ENCODE data around the gene HDAC4. TPM values are rescaled to one million over a fixed set of nuclear protein-coding genes. Genes with fewer than 3 reads are reported as not detected.

The HDAC4 gene
- total RNA-seq, 1 donor from 2014 or later: 11.8 TPM

DNA sequence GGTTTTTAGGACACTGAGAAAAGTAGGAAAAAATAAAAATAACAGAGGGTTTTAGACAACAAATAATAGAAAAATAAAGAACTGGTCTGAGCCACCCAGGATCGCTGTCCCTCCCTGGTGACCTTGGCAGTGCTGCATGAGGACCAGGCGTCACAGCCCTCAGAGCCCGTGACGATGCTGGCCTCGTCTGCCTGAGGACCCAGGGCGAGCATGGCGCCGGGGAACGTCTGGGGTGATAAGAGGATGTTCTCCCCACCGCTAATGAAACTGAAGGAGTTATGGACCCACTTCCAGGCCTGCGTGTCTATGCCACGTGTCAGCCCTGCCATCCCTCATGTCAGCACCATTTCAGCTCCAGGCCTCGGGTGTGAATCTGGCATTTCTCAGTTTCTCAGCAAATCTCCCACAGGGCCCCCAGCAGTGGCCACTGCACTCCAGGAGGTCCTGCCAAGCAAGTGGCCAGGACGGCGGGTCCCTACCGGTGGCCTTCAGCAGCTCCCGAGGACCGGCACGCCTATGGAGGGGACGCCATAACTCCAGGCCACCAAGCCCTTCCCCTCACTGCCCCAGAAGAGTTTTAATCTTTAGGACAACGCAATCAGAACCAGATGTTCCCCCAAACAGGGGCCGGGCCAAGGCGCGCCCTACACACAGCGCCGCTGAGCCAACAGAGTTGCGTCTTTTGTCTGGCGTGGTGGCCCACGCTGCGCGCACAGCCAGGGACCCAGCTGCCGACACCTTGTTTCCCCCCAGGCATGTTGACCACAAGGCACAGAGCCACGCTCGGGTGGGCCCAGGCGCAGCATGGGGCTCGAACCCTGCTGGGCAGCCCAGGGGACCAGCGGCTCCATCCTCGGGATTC, 373.2 kb downstream of the HDAC4 start:
- Histone ChIP-seq H2AFZ (ENCODE audit: low read depth, low read length) (no peak overlapping the region), H3K79me2 (ENCODE audit: insufficient read depth, low read length) (no peaks in the 10 kb centered on the region), H3K27ac (ENCODE audit: low read depth, low read length) (no peak overlapping the region), H3K4me3 (ENCODE audit: insufficient read depth, low read depth, low read length) (no peak overlapping the region), H3K9ac (ENCODE audit: low read length) (no peak overlapping the region), H3K27me3 (ENCODE audit: insufficient read depth, low read length) (peaks cover 12% of the 10 kb centered on the region), H3K9me3 (ENCODE audit: insufficient read depth, low read depth, low read length) (no peaks in the 10 kb centered on the region), H4K20me1 (ENCODE audit: insufficient read depth, low read length) (no peaks in the 10 kb centered on the region), H3K36me3 (ENCODE audit: insufficient read depth, low read length) (no peaks in the 10 kb centered on the region), H3K4me1 (ENCODE audit: insufficient read depth, low read length) (peaks cover 10% of the 10 kb centered on the region), H3K4me2 (ENCODE audit: low read length) (no peak overlapping the region)
- no peak for FAIRE-seq
- Mint-ChIP-seq H3K27me3 (ENCODE audit: low read depth, unreplicated experiment) (peaks cover 18% of the 10 kb centered on the region), H3K4me3 (ENCODE audit: unreplicated experiment) (no peak overlapping the region), H3K9me3 (ENCODE audit: unreplicated experiment) (no peaks in the 10 kb centered on the region), H3K27ac (ENCODE audit: unreplicated experiment) (no peak overlapping the region), H3K36me3 (ENCODE audit: low read depth, unreplicated experiment) (no peaks in the 10 kb centered on the region), H3K4me1 (ENCODE audit: low read depth, unreplicated experiment) (peaks cover 23% of the 10 kb centered on the region)
- TF ChIP-seq CTCF (IDR thresholded peaks at IDR 0.05; ENCODE audit: insufficient read depth, low read depth, low read length) (no peak), EZH2 (IDR thresholded peaks at IDR 0.05; ENCODE audit: insufficient read depth, low read length) (no peak)
- no peak for DNase-seq (ENCODE audit: low read depth)

DNA sequence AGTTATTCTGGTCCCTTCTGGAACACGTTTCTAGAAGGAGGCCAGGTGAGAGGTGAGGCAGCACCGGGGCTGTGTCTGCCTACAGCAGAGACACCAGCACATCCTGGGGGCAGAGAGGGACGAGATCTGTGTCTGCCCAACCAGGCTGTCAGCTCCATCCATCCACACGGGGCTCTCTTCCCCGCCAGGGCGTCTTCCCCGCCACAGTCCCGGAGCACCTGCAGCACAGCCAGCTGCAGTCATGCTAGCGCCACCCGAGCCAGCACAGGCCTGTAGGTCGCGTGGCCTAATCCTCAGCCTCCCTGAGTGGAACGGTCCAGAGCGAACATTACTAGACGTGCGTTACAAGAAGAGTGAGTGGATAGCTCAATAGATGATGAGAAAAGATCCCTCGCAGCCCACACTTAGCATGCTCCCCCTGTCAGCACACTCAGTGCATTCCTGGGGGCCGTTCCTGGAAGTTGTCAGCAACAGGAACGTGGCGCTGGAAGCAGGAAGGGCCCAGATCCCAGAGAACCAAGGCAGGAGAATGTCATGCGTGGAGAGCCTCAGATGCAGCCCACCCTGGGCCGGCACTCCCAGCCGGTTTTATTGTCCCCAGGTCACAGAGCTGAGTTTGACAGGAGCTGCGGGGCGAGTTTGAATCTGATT, 374.0 kb downstream of the HDAC4 start:
- H3K36me3 Mint-ChIP-seq (ENCODE audit: low read depth, unreplicated experiment): no peaks in the 10 kb centered on the region
- no peak overlapping the region for H3K4me3 Mint-ChIP-seq (ENCODE audit: unreplicated experiment)
- no peaks in the 10 kb centered on the region for H3K9me3 ChIP-seq (ENCODE audit: insufficient read depth, low read depth, low read length)
- H3K4me3 ChIP-seq (ENCODE audit: insufficient read depth, low read depth, low read length): no peak overlapping the region
- peaks cover 25% of the 10 kb centered on the region for H3K27me3 Mint-ChIP-seq (ENCODE audit: low read depth, unreplicated experiment)
- no peak overlapping the region for H3K9ac ChIP-seq (ENCODE audit: low read length)
- no peak overlapping the region for H3K4me2 ChIP-seq (ENCODE audit: low read length)
- H4K20me1 ChIP-seq (ENCODE audit: insufficient read depth, low read length): no peaks in the 10 kb centered on the region
- no peak overlapping the region for H3K27ac Mint-ChIP-seq (ENCODE audit: unreplicated experiment)
- H3K27me3 ChIP-seq (ENCODE audit: insufficient read depth, low read length): peaks cover 7% of the 10 kb centered on the region
- no peak for FAIRE-seq
- H3K4me1 ChIP-seq (ENCODE audit: insufficient read depth, low read length): peaks cover 10% of the 10 kb centered on the region
- H3K36me3 ChIP-seq (ENCODE audit: insufficient read depth, low read length): no peaks in the 10 kb centered on the region
- H3K9me3 Mint-ChIP-seq (ENCODE audit: unreplicated experiment): no peaks in the 10 kb centered on the region
- H3K27ac ChIP-seq (ENCODE audit: low read depth, low read length): no peak overlapping the region
- H3K4me1 Mint-ChIP-seq (ENCODE audit: low read depth, unreplicated experiment): peaks cover 23% of the 10 kb centered on the region
- H2AFZ ChIP-seq (ENCODE audit: low read depth, low read length): no peak overlapping the region
- no peak for DNase-seq (ENCODE audit: low read depth)
- TF ChIP-seq EZH2 (IDR thresholded peaks at IDR 0.05; ENCODE audit: insufficient read depth, low read length) (no peak), CTCF (IDR thresholded peaks at IDR 0.05; ENCODE audit: insufficient read depth, low read depth, low read length) (no peak)
- H3K79me2 ChIP-seq (ENCODE audit: insufficient read depth, low read length): no peaks in the 10 kb centered on the region
